Measurements from ENCODE around the gene HLA-F.

HLA-F gene

DNA sequence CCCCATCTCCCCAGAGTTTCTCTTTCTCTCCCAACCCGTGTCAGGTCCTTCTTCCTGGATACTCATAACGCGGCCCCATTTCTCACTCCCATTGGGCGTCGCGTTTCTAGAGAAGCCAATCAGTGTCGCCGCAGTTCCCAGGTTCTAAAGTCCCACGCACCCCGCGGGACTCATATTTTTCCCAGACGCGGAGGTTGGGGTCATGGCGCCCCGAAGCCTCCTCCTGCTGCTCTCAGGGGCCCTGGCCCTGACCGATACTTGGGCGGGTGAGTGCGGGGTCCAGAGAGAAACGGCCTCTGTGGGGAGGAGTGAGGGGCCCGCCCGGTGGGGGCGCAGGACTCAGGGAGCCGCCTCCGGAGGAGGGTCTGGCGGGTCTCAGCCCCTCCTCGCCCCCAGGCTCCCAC, at the start of gene HLA-F:
HLA-F (plus strand) TSS at position 173 of the 404 bp plus-strand sequence; CDS start at position 203, 30 bp downstream.
- DNase-seq: no peak

DNA sequence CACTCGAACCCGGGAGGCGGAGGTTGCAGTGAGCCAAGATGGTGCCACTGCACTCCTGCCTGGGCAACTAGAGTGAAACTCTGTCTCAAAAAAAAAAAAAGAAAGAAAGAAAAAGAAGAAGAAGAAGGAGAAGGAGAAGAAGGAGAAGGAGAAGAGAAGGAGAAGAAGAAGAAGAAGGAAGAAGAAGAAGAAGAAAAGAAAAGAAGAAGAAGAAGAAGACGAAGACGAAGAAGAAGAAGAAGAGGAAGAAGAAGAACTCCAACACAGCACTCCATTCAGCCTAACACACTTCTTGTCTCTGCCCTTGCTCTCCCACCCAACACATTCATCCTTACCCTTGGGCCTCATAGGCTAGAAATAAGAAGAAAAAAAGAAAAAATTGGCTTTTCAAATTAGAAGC, 49.2 kb upstream of the HLA-F start:
- no peak for DNase-seq

DNA sequence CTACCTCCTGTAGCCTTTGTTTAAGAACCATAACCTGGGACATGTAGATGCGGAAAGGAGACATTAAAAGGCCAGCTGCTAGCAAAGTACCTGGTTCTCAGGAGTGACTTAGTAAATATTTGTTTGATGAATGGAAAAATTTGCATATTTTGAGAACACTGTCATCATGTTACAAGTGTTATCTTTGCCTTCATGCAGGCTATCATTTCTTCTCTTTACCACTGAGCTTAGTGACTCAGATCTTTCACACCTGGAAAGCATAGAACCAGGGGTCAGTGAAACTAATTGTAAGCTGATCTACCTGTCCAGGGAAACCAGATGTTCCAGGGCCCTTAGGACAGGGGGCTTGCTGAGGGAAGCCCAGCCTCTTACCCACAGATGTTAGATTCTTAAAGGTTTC, 47.7 kb upstream of the HLA-F start:
- no peak for DNase-seq

DNA sequence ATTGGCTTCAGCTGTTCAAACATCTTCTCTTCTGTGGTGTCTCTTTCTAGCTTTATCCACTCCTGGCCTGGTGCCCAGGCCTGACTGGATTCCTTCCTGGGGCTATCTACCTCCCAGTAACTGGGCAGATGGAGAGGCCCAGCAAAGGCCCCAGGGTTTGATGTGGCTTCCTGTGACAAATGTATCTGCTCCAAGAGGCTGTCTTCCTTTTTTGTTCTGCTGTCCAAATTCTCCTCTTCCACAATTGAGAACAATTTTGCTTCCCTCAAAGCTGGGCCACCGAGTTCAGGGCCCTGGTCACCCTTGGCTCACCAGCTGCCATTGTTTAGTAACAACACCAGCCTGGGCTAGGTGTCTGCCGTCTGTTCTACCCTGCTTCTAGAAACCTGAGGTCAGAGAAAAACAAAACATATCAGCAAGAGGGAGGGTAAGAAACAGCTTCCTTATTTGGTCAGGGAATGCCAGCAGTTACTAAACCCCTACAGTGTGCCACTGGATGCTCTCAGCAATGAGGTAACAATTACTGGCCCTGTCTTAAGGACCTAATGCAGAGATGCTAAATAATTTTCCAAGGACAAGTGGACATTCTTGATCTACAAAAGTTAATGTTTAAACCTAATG, 46.1 kb upstream of the HLA-F start:
- DNase-seq: peak; percentile 46

DNA sequence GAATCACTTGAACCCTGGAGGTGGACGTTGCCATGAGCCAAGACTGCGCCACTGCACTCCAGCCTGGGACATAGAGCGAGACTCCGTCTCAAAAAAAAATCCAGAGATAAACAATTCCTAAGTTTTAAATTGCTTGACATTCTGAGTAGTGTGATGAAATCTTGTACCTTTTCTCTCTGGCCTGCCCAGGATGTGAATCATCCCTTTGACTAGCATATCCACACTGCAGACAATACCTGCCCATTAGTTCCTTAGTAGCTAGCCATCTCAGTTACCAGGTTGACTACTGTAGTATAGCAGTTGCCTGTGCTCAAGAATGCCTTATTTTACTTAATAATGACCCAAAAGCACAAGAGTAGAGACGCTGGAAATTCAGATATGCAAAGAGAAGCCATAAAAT, 45.1 kb upstream of the HLA-F start:
- DNase-seq: no peak

DNA sequence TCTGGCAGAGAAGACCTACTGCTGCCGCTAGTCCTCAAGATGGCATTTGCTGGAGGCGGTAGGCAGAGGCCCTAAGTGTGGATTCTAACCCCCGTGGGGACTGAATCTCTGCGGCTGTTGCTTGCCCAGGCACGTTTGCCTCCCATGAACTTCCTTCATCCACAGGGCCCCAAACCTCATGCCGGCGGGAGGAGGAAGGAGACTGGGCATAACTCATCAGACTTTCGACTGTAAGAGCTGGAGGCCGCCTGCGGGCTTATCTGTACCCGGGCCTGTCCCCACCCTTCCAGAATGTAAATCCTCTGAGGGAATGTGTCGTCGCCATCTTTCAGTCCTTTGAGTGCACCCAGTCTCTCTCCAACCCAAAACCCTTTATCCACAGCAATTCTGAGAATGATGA, 43.3 kb upstream of the HLA-F start:
- DNase-seq: no peak

DNA sequence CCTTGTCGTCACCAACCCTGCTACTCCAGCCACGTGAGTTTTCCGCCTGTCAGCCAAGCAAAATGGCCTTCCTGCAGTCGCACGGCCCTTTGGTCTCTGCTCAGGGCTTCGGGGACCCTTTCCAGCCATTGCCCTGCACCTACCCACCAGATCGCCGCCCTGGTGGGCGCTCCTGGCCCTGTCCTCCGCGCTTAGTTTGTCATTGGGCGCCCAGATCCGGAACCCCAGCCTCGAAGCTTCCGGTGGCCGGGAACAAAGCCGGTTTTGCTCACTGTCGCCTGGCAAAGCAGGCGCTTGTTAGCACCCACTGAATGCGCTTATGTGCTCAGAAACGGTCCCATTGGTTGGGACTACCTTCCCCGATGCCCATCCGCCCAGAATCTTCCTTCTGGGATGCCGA, 42.8 kb upstream of the HLA-F start:
- DNase-seq: no peak

DNA sequence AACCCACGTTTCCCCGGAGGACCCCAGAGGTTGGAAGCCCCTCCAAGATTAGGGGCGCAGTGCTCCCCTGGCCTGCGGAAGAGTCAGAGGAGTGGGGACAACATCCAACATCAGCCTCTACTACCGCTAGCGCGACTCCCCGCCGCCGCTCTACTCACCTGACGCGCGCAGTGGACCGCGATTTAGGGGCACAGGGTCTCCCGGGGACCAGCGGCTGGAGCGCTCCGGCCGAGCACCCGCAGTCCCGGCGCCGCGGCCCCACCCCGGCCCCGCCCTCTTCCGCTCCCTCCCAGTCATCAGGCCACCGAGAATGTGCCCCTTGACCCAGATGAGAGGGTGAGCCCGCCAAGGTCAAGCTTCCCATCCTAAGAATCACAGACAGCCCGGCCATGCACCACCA, 42.3 kb upstream of the HLA-F start, which contains the start of gene ZFP57:
ZFP57 (minus strand) TSS at position 249 of the 400 bp plus-strand sequence. CDS start 4,149 bp downstream, outside the sequence.
- DNase-seq: no peak

DNA sequence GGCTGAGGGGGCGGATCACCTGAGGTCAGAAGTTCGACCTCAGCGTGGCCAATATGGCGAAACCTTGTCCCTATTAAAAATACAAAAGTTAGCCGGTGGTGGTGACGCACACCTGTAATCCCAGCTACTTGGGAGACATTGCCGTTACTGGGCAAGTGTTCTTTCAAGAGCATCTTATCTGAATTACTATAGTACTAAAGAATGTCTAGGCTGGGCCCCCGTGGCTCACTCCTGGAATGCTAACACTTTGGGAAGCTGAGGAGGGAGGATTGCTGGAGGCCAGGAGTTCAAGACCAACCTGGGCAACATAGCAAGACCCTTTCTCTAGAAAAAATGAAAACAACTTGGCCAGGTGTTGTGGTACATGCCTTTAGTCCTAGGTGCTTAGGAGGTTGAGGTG, 41.4 kb upstream of the HLA-F start:
- no peak for DNase-seq

DNA sequence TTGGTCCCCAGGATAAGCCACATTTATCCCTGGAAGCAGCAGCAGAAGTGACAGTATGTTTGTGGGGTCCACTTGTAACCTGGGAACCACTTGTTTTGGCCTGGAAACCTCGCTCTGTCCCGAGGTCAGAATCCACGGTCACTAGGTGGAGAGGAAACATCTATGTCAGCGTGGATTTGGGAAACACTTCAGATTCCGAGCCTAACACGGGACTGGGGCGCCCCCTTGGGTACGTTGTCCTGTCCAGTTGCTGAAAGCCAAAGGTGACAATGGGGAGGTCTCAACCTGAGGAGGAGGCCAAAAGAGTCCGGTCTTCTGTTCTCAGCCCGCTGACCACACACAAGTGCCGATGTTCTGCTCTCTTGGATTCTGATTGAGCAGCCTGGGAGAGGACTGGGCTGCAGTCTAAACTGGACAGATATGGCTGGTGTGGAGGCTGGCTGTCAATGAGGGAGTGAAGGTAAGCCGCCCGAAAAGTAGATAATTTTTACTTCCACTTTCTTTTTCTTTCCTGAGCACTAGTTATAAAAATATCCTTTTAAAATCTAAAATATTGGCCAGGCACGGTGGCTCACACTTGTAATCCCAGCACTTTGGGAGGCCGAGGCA, 37.4 kb upstream of the HLA-F start:
- DNase-seq: no peak

DNA sequence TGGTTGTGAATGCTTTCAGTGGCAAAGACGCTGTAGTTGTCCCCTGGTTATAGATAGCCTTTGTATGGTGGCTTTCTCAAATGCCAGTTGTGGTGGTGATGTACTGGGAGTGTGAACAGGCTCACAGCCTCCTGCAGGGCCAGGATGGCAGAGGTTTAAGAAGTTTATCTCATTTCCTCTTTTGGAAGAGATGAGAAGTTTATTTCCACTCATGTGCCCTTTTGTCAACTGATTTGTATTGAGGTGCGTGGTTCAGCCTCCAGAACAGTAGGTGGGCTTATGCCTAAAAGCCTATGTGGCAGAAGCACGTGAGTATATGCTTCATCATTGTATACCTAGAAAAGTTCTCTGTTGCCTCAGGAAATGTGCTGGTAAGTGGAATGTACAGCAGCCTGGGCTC, 28.6 kb upstream of the HLA-F start:
- DNase-seq: no peak

DNA sequence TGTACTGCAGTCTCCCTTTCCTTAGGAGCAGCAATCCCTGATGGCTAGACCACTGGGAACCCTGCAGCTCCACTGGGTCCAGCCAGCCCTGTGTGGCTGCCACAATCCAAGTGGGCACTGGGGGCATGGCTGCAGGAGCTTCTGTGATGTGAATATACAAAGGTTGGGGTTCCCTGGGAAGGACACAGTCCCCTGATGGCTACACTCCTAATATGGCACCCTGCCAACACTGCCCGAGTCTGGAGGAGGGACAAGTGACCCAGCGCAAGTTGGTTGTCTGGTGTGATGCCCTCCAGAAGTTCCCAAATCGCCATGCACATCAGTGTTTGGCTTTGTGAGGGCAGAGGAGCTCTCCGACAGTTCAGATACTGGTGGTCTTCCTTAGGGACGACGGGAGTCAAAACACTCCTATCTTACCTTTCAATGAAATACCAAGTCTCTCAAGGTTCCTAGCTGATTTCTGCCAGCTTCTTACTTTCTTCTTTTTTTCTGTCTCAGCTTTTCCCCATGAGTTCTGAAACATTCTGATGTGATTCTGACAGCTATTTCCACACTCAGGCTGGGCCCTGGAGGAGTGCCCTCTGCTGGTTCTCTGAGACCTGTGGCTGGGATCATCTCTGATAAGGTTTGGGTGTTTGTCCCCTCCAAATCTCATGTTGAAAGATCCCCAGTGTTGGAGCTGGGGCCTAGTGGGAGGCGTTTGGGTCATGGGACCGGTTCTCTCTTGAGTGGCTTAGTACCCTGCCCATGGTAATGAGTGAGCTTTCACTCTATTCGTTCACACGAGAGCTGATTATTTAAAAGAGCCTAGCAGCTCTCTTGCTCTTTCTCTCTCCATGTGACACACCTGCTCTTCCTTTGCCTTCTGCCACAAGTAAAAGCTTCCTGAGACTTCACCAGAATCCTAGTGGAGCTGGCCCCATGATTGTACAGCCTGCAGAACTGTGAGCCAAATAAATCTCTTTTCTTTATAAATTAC, 26.8 kb upstream of the HLA-F start:
- DNase-seq: no peak

DNA sequence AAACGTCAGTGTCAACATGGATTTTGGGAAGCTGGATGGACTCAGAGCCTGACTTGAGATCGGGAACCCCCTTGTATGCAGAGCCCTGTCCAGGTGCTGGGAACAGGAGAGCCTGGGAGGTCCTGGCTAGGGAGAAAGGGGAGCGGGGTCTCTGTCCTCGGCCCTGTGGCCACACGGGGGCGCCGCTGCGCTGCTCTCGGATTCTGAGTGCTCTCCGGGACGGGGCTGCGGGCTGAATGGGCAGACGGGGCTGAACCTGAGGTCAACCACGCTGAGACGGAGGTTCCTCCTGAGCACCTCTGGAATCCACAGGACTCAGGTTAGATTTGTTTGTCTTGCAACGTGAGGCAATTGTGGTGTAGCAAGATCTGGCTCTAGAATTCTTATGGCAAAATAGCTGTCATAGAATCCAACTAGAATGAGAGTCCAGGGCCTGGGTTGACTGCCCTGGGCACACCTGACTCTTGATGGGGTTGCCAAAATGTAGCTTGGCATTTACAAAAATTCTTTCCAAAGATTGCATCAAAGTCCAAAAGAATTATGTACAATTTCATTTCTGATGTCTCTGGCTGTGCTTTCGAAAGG, 20.6 kb upstream of the HLA-F start:
- DNase-seq: no peak

DNA sequence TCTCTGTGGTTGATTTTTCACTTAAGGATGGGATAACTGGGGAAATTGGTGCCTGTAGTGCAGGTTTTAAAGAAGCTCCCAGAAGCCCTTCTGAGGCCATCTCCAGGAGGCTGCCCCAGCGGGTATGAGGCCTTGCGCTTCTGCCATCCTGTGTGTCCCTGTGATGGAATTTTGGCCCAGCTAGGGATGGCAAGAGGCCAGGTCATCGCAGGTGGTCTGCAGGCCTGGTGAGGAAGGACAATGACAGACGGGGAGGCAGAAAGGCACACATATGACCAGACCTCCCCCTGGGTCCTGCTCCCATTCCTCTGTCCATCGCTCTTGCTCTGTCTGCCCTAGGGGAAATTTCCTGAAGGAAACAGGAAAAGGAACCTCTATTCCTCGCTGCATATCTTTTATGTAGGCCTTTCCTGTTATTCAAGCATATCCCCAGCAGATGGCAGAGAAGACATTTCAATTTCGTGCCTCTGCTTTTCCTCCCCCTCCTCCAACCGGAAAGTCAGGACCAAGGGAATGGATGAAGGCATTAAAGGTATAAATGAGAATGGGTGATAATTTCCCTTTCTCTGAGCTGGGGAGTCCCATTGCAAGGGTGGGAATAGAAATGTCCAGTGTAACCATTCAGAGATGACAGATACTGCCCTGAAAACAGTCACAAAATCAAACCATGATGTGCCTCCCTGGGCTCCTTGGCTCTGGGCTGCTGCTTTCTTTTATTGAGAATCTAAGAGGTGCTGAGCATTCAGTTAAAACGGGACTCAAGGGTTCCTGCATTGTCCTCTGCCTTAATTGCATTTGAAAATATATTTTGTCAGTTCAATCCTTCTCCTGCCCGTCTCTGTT, 17.6 kb upstream of the HLA-F start:
- DNase-seq: no peak

DNA sequence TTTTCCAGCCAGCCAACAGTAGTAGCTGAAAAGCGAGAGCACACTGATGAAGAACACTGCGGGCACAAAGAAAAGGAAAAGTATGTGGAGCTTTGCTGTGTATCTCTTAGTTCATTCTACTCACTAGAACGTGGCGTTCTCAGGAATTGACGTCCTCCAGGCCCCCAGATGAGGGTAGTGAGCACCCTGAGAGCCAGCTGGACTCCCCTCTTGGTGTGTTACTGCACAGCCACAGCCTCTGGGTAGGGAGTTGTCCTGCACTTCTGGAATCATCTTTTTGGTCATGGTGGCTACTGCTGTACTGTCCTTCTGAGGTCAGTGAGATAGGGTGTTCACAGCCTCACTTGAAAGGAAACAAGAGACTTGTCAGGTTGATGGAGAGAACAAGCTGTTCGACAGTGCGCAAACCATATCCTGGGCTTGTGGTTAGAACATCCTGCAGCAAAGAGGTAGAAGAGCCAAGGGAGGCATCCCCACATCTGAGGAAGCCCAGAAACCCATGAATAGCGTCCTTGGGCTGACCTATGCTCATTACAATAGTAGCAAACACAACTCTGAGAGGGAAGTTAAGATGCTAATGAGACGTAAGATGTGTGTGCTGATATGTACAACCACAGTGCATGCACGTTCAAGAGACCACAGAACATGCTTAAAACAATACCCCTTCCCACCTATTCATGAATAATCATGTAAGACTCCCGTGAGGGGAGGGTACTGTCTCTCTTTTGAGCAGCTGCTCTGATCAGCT, 14.6 kb upstream of the HLA-F start:
- no peak for DNase-seq

DNA sequence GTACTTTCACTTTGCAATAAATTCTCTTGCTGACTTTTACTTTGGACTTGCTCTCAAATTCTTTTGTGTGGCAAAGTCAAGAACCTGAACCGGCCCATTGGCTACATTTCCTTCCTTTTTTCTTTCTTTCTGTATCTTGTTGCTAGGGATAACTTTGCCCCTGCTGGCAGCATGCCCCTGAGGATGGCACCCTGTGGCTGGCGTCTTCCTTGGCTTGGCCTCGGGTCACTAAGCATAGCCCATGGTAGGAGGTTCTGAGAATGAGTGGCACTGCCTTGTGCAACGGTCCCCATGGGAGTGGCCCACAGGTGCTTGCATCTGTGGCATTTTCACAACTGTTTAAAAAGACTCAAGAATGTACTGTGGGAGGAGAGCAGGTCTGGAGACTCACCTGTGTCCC, 14.0 kb upstream of the HLA-F start:
- DNase-seq: no peak

DNA sequence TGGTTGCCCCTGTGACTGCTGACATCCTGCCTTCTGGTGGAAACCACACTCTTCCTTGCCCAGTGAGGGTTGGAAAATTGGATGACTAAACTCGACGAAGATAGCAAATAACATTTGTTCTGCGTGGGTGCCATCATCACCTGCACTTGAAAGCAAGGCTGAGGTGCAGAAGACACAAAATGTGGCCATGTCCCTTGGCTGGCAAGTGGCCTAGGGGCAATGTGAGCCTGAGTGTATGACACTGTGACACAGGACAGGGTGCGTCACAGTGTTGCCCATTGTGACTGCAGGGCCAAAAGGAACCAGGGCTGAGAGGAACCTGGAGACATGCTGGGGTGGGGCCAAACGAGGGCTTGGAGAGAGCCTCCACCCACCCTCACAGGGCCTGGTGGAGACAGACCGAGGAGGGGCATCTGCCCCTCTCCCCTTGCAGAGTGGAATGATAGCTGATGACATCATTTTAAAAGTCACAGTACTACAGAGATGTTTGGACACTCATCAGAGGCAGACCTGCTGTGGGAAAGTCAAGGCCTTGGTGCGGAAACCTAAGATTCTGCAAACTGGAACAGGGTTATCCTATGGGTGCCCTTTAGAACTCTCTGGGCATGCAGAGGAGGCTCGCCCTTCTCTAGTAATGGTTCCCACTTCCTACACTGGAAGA, 12.8 kb upstream of the HLA-F start:
- DNase-seq: no peak

DNA sequence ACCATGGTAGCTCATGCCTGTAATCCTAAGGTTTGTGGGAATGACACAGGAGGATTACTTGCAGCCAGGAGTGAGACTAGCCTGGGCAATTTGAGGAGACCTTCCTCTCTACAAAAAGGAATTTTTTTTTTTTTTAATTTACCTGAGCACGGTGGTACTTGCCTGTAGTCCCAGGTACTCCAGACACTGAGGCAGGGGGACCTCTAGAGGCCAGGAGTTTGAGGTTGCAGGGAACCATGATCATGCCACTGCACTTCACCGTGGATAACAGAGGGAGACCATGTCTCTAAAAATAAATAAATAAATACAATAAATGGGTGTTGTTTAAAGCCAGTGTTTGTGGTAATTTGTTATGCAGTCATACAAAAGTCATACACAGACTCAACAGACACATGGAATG, 2.4 kb upstream of the HLA-F start:
- DNase-seq: no peak

DNA sequence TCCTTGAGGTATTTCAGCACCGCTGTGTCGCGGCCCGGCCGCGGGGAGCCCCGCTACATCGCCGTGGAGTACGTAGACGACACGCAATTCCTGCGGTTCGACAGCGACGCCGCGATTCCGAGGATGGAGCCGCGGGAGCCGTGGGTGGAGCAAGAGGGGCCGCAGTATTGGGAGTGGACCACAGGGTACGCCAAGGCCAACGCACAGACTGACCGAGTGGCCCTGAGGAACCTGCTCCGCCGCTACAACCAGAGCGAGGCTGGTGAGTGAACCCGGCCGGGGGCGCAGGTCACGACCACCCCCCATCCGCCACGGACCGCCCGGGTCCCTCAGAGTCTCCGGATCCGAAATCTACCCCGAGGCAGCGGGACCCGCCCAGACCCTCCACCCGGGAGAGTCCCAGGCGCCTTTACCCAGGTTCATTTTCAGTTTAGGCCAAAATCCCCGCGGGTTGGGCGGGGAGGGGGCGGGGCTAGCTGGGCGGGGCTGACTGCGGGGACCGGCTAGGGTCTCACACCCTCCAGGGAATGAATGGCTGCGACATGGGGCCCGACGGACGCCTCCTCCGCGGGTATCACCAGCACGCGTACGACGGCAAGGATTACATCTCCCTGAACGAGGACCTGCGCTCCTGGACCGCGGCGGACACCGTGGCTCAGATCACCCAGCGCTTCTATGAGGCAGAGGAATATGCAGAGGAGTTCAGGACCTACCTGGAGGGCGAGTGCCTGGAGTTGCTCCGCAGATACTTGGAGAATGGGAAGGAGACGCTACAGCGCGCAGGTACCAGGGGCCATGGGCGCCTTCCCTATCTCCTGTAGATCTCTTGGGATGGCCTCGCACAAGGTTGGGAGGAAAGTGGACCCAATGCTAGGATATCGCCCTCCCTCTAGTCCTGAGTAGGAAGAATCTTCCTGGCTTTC, 693 bp downstream of the HLA-F start:
- no peak for DNase-seq
